ENCODE data around the gene LMO4.
A peak's percentile ranks its signal among the peaks of the same experiment; 100 is the strongest.

- TF ChIP-seq CTCF (IDR thresholded peaks at IDR 0.05): peak; percentile 16
- no peak for TF ChIP-seq EZH2 (IDR thresholded peaks at IDR 0.05; ENCODE audit: borderline replicate concordance, insufficient read depth, low read depth, low read length, poor library complexity, severe bottlenecking)
Observed at GRCh38 chr1:87307931-87308330, 20.7 kb upstream of the LMO4 start.
